ENCODE data around the gene VMP1.

Gene VMP1

DNA sequence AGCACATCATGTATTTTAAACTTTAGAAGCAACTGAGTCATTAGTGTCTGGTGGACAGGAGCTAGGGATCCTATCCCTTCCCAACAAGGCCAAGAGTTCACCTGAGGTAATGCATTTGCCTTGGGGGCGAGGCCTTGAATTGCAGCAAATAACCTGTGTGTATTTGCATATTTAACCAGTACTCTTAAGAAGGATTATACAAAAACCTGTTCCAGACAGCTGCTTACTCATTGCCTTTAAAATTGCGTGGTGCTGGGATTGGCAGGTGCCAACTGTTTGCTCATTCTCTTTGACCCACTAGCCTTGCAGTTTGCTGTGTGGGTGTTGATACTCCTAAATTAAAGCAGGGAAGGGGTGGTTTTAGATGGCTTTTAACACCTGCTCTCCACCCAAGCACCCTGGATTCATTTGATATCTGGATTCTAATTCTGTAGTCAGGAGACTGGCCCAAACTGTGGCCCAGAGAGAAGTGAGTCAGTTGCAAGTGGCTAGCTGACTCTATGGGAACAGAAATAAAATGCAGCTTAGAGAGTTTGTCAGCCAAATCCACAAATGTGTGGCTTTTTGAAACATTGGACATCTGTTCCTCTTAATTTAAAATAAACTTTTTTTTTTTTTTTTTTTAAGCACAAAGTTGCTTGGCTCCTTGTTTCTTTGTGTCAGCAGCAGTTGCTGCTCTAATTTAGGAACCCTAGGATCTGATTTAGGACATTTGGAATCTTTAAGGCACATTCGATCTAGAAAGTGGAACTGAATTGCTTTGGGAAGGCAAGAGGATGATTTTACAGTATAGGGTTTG lies 138.3 kb downstream of the VMP1 start:
- Histone ChIP-seq H3K36me3 (ENCODE audit: control insufficient read depth in 2 of 2, insufficient read depth in 1 of 2, low read length in 2 of 2) (peaks cover 0 to 10% of the 10 kb centered on the region in 2 experiments; a peak in 1 of 3 replicates), H3K27ac (ENCODE audit: extremely low read depth, low read depth, low read length) (peak overlapping the region; percentile 57), H3K4me3 (ENCODE audit: low read depth, low read length) (no peak overlapping the region), H3K4me1 (ENCODE audit: control insufficient read depth, insufficient read depth, low read length) (peaks cover 27% of the 10 kb centered on the region), H3K9me3 (ENCODE audit: control insufficient read depth, insufficient read depth, low read depth, low read length) (no peaks in the 10 kb centered on the region)
- POLR2A ChIA-PET, result interaction anchor here (0.8 to 2.3 kb wide), 9 partner anchors 8 to 138 kb away, joined by 3 to 15 read pairs (median 4); partner anchors contain the start of genes PTRH2, RPS6KB1, TUBD1 and VMP1
- CTCF ChIA-PET, result interaction anchor here (0.5 to 7.7 kb wide), 4 partner anchors 7 to 99 kb away, joined by 3 to 73 read pairs (median 4); no protein-coding TSS in a partner anchor
- TF ChIP-seq KLF8 (tag by site-specific recombination; IDR thresholded peaks at IDR 0.05) (no peak), HIC1 (tag by site-specific recombination; IDR thresholded peaks at IDR 0.05) (0 out of 2 replicates have a peak, but pooled peaks have one; percentile 32), REPIN1 (tag by site-specific recombination; IDR thresholded peaks at IDR 0.05; ENCODE audit: low read depth) (no peak), ZNF843 (tag by site-specific recombination; IDR thresholded peaks at IDR 0.05) (no peak), REST (tag by site-specific recombination; IDR thresholded peaks at IDR 0.05) (no peak), ZNF23 (tag by site-specific recombination; IDR thresholded peaks at IDR 0.05; ENCODE audit: borderline replicate concordance) (no peak), KLF7 (tag by site-specific recombination; IDR thresholded peaks at IDR 0.05; ENCODE audit: borderline replicate concordance) (no peak), GFI1B (tag by site-specific recombination; IDR thresholded peaks at IDR 0.05) (no peak), ZNF777 (tag by site-specific recombination; IDR thresholded peaks at IDR 0.05; ENCODE audit: borderline replicate concordance) (no peak), ZNF514 (tag by site-specific recombination; IDR thresholded peaks at IDR 0.05) (no peak), ZNF785 (tag by site-specific recombination; IDR thresholded peaks at IDR 0.05) (no peak), ZSCAN16 (tag by site-specific recombination; IDR thresholded peaks at IDR 0.05) (no peak), ZNF146 (tag by site-specific recombination; IDR thresholded peaks at IDR 0.05) (no peak), ZNF37A (tag by site-specific recombination; IDR thresholded peaks at IDR 0.05) (no peak), ZBTB20 (tag by site-specific recombination; IDR thresholded peaks at IDR 0.05) (peak; percentile 39; the same call in 1 of the 2 replicates), WT1 (tag by site-specific recombination; IDR thresholded peaks at IDR 0.05) (no peak), ZBTB6 (tag by site-specific recombination; IDR thresholded peaks at IDR 0.05) (no peak), ZNF548 (tag by site-specific recombination; IDR thresholded peaks at IDR 0.05) (no peak), ZNF239 (tag by site-specific recombination; IDR thresholded peaks at IDR 0.05) (no peak), ZNF571 (tag by site-specific recombination; IDR thresholded peaks at IDR 0.05) (no peak), ZNF621 (tag by site-specific recombination; IDR thresholded peaks at IDR 0.05) (no peak), ZNF792 (tag by site-specific recombination; IDR thresholded peaks at IDR 0.05) (0 out of 2 replicates have a peak, but pooled peaks have one; percentile 49)
- TF ChIP-seq, protein P1, sequence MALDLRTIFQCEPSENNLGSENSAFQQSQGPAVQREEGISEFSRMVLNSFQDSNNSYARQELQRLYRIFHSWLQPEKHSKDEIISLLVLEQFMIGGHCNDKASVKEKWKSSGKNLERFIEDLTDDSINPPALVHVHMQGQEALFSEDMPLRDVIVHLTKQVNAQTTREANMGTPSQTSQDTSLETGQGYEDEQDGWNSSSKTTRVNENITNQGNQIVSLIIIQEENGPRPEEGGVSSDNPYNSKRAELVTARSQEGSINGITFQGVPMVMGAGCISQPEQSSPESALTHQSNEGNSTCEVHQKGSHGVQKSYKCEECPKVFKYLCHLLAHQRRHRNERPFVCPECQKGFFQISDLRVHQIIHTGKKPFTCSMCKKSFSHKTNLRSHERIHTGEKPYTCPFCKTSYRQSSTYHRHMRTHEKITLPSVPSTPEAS (tag by site-specific recombination; IDR thresholded peaks at IDR 0.05), result no peak
- TF ChIP-seq, protein P2, sequence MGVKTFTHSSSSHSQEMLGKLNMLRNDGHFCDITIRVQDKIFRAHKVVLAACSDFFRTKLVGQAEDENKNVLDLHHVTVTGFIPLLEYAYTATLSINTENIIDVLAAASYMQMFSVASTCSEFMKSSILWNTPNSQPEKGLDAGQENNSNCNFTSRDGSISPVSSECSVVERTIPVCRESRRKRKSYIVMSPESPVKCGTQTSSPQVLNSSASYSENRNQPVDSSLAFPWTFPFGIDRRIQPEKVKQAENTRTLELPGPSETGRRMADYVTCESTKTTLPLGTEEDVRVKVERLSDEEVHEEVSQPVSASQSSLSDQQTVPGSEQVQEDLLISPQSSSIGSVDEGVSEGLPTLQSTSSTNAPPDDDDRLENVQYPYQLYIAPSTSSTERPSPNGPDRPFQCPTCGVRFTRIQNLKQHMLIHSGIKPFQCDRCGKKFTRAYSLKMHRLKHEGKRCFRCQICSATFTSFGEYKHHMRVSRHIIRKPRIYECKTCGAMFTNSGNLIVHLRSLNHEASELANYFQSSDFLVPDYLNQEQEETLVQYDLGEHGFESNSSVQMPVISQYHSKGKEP (tag by site-specific recombination; IDR thresholded peaks at IDR 0.05), result peak; percentile 38; the same call in 1 of the 2 replicates
- TF ChIP-seq, protein P3, sequence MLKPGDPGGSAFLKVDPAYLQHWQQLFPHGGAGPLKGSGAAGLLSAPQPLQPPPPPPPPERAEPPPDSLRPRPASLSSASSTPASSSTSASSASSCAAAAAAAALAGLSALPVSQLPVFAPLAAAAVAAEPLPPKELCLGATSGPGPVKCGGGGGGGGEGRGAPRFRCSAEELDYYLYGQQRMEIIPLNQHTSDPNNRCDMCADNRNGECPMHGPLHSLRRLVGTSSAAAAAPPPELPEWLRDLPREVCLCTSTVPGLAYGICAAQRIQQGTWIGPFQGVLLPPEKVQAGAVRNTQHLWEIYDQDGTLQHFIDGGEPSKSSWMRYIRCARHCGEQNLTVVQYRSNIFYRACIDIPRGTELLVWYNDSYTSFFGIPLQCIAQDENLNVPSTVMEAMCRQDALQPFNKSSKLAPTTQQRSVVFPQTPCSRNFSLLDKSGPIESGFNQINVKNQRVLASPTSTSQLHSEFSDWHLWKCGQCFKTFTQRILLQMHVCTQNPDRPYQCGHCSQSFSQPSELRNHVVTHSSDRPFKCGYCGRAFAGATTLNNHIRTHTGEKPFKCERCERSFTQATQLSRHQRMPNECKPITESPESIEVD (tag by site-specific recombination; IDR thresholded peaks at IDR 0.05), result peak; percentile 38; the same call in 1 of the 2 replicates
